Urinary bladder (tissue), 4 donors: ENCODE results near the gene CDK12. TPM values are rescaled to one million over a fixed set of nuclear protein-coding genes. Genes with fewer than 3 reads are reported as not detected.
A peak's percentile ranks its signal among the peaks of the same experiment; 100 is the strongest.

ENCODE experiments used
- DNase-seq: peaks from one replicate; pipeline ENCODE4 v3.0.0-alpha.2; 2015; ENCODE audit errors: extremely low spot score
- H3K27ac ChIP-seq: one replicate; pipeline ENCODE4 v1.5.1; 2013; ENCODE audit warnings: low read depth, mild to moderate bottlenecking, moderate library complexity
- H3K36me3 ChIP-seq: one replicate; pipeline ENCODE4 v1.6.1; 2013; ENCODE audit warnings: mild to moderate bottlenecking, moderate library complexity; ENCODE audit not compliant: insufficient read depth
- H3K4me1 ChIP-seq: one replicate; pipeline ENCODE4 v1.6.1; 2013; ENCODE audit warnings: mild to moderate bottlenecking, moderate library complexity; ENCODE audit not compliant: insufficient read depth
- H3K4me3 ChIP-seq: one replicate; pipeline ENCODE4 v1.5.1; 2013; ENCODE audit warnings: low read depth, low read length
- WGBS: extraction: QIAGEN DNeasy Blood & Tissue Kit; methylation state at CpG from one replicate; pipeline ENCODE4 v1.1.7; 2013; 5-methylcytosine and 5-hydroxymethylcytosine counted together
- polyA plus RNA-seq: library from polyadenylated mRNA; stranded (reverse); fragments of 200-250 nt; gene quantifications from one replicate; pipeline ENCODE4 v1.2.3, GENCODE V29; 2013
- total RNA-seq: library from RNA; depleted of rRNA; stranded (reverse); fragments of >200 nt; gene quantifications from one replicate; pipeline ENCODE4 v1.2.3, GENCODE V29; 2014
- donor health status: healthy with polysubstance abuse.
- donor health status: healthy.

Gene CDK12
- total and polyA plus RNA-seq, 2 donors = 18.9 to 42.3 TPM

GRCh38 chr17:39566094-39566850, 105.0 kb downstream of the CDK12 start:
- no peak for DNase-seq
- no peaks in the 10 kb centered on the region for H3K36me3 ChIP-seq
- no peaks in the 10 kb centered on the region for H3K4me1 ChIP-seq
- H3K4me3 ChIP-seq = no peak overlapping the region
- no peak overlapping the region for H3K27ac ChIP-seq
- WGBS = 78% methylated on average over 11 of the region's 11 CpGs

DNA sequence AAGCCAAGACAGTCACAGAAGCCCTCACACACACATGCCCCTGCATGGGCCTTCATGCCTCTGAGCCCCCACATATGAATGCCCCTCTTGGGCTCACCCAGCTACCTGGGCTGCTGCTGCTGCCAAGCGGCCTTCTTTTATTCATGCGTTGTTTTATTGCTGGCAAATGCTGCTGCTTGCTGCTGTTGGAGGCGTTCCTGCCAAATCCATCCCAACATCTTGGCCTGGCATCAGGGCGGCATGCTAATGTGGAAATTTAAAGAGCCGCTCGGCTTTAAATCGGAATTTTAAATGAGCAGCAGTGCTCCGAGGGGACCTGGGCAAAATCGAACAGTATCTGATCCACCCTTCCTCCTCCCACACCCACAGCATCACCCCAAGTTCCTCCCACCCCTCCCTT, 107.4 kb downstream of the CDK12 start:
- H3K36me3 ChIP-seq = no peaks in the 10 kb centered on the region
- no peaks in the 10 kb centered on the region for H3K4me1 ChIP-seq
- no peak overlapping the region for H3K27ac ChIP-seq
- 83% methylated on average over 9 of the region's 9 CpGs for WGBS
- no peak overlapping the region for H3K4me3 ChIP-seq
- no peak for DNase-seq

GRCh38 chr17:39569126-39569525, 107.8 kb downstream of the CDK12 start:
- no peaks in the 10 kb centered on the region for H3K4me1 ChIP-seq
- no peaks in the 10 kb centered on the region for H3K36me3 ChIP-seq
- DNase-seq = no peak
- 73% methylated on average over 1 of the region's 1 CpG for WGBS
- no peak overlapping the region for H3K27ac ChIP-seq
- H3K4me3 ChIP-seq = no peak overlapping the region

- no peak for DNase-seq
- no peak overlapping the region for H3K27ac ChIP-seq
- 80% methylated on average over 2 of the region's 2 CpGs for WGBS
Observed at GRCh38 chr17:39572121-39572520, 110.8 kb downstream of the CDK12 start.

DNA sequence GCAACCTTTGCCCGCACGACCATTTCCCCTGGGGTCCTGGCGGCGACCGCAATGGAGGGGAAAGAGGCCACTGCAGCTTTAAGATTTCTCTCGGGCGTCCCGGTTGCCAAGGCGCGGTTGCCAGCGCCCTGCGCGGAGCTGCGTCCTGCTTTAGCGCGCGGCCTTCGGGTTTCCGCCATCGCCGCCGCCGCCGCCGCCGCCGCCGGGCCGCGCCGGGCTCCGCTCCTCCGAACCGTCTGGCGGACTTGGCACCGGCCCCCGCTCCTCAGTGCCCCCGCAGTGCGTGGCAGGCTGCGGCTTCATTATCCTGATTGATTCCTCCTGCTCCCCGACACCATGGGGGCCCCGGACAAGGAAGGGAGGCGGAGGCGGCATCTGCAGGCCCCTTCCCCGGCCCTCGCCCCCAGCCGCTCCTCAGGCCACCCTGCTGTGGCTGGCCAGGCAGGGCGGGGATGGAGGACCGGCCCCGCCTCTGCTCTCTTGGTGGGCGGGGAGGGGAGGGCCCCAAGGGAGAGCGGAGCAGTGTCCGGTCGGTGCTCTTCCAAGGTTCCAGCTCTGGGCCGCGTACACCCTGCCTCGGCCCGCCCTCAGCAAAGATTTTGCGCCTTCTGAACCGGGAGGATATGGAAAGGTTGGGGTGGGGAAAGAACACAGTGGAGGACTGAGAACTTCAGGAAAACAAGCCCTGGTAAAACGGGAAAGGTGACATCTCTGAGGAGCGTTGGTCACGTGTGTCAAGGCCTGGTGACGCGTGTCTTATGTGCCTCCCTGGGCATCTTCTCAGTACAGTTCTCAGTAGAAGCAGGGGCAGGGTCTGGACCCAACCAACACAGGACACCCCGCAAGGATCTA, 112.4 kb downstream of the CDK12 start:
- WGBS = 1% methylated on average over 66 of the region's 66 CpGs
- DNase-seq = peak; percentile 32
- H3K4me1 ChIP-seq = no peaks in the 10 kb centered on the region
- H3K36me3 ChIP-seq = no peaks in the 10 kb centered on the region
- H3K4me3 ChIP-seq = peak overlapping the region; percentile 48
- peak overlapping the region; percentile 61 for H3K27ac ChIP-seq

More at GRCh38 chr17:39572121-39572520, 110.8 kb downstream of the CDK12 start:
- H3K36me3 ChIP-seq = no peaks in the 10 kb centered on the region
- no peaks in the 10 kb centered on the region for H3K4me1 ChIP-seq
- H3K4me3 ChIP-seq = no peak overlapping the region

DNA sequence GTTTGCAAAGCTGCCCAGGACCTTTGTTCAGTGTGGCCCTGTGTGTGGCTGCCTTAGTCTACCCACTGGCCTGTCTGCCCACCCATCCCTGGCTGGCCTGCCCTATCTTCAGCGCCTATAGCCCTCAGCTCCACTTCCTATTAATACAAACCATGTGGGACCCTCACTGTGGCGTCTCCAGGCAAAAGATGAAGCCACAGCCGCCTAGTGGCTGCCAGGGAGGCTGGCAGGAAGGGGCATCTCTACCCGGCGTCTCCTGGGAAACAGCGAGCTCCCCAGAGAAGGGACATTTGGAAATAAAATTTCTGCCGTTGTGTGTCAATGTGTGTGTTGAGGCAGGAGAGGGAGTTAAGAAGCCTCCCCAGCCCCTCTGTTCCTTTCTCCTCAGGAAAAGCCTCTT, 114.9 kb downstream of the CDK12 start:
- Histone ChIP-seq H3K4me1 (no peaks in the 10 kb centered on the region), H3K36me3 (no peaks in the 10 kb centered on the region), H3K4me3 (no peak overlapping the region), H3K27ac (no peak overlapping the region)
- WGBS = 32% methylated on average over 7 of the region's 7 CpGs
- DNase-seq = no peak

DNA sequence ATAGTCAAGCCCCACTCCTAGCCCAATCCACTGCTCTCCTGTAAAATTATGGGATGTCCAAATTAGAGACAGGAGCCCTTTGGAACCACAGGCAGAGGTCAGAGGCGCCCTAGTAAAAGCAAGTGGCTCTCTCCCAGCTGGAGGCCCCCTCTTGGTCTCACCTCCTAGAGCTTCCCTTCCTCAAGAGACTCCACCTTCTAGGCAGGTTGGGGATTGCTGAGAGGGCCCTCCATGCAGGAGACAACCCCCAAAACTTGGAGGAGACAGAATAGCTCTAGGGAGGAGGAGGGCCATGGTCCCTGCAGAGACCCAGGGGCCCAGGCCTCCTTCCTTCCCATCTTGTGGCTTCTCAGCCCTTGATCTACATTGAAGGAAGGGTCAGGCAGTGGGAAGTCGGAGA, 117.0 kb downstream of the CDK12 start:
- WGBS = 76% methylated on average over 2 of the region's 2 CpGs
- no peak for DNase-seq
- Histone ChIP-seq H3K36me3 (no peaks in the 10 kb centered on the region), H3K4me1 (no peaks in the 10 kb centered on the region), H3K27ac (no peak overlapping the region), H3K4me3 (no peak overlapping the region)

- Histone ChIP-seq H3K27ac (no peak overlapping the region), H3K4me3 (no peak overlapping the region), H3K4me1 (no peaks in the 10 kb centered on the region), H3K36me3 (no peaks in the 10 kb centered on the region)
- no peak for DNase-seq
- 47% methylated on average over 8 of the region's 8 CpGs for WGBS
Observed at GRCh38 chr17:39579318-39580081, 118.2 kb downstream of the CDK12 start.

- WGBS = 76% methylated on average over 7 of the region's 7 CpGs
- no peaks in the 10 kb centered on the region for H3K4me1 ChIP-seq
- H3K4me3 ChIP-seq = no peak overlapping the region
- DNase-seq = no peak
- H3K36me3 ChIP-seq = no peaks in the 10 kb centered on the region
- H3K27ac ChIP-seq = no peak overlapping the region
Observed at GRCh38 chr17:39580082-39580468, 118.8 kb downstream of the CDK12 start.

- H3K27ac ChIP-seq = no peak overlapping the region
- no peak for DNase-seq
- H3K4me1 ChIP-seq = no peaks in the 10 kb centered on the region
- WGBS = 89% methylated on average over 20 of the region's 20 CpGs
- H3K4me3 ChIP-seq = no peak overlapping the region
- H3K36me3 ChIP-seq = no peaks in the 10 kb centered on the region
Observed at GRCh38 chr17:39581071-39581758, 119.9 kb downstream of the CDK12 start.

DNA sequence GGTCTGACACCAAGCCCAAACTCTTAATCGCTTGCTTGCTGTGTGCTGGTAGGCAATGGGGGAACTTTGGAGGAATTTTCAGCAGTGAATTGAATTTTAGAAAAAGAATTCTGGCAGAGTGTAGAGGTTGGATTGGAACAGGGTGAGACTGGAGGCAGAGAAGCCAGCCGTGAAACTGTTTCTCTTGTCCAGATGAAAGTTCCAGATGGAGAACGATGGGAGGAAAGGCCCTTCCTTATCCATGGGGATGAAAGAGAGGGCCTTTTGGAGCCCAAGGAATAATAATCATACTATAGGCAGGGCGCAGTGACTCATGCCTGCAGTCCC, 120.4 kb downstream of the CDK12 start:
- WGBS = 77% methylated on average over 4 of the region's 4 CpGs
- H3K36me3 ChIP-seq = no peaks in the 10 kb centered on the region
- H3K4me3 ChIP-seq = no peak overlapping the region
- DNase-seq = no peak
- no peaks in the 10 kb centered on the region for H3K4me1 ChIP-seq
- no peak overlapping the region for H3K27ac ChIP-seq

DNA sequence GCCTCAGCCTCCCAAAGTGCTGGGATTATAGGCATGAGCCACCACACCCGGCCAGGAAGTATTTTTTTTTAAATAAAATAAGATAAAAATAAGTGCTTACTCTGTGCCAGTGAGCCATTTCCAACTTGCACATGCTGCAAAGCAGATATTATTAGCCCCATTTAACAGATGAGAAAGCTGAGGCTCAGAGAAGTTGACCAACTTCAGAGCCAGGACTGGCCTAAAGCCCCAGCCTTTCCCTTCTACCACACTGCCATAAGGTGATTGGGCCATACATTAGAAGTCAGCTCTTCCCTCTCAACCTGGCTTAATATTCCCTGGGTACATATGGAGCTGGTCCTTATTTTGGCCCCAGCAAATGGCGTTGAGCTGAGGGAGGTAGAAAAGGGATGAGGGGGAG, 121.4 kb downstream of the CDK12 start:
- Histone ChIP-seq H3K27ac (no peak overlapping the region), H3K36me3 (no peaks in the 10 kb centered on the region), H3K4me3 (no peak overlapping the region), H3K4me1 (no peaks in the 10 kb centered on the region)
- DNase-seq = no peak
- 52% methylated on average over 2 of the region's 2 CpGs for WGBS
